LHCN-M2 (cell line): Measurements from ENCODE around the gene C1orf159. TPM values are rescaled to one million over a fixed set of nuclear protein-coding genes. Genes with fewer than 3 reads are reported as not detected.
"Not testable (repeated sequence)": the region's sequence is repeated elsewhere in the genome, so short reads cannot be mapped to it uniquely, and the experiment has no call there.

Experiments
- DNase-seq: peaks from one replicate; pipeline ENCODE4 v3.0.0-alpha.2; 2012; ENCODE audit warnings: low read depth
- total RNA-seq: library from RNA; depleted of rRNA; stranded (reverse); fragments of >200 nt; gene quantifications from 2 replicates; pipeline ENCODE4 v1.2.3, GENCODE V29; 2014

C1orf159 gene
- total RNA-seq, 1 experiment from 2014 or later: 18.8 TPM

GRCh38 chr1:1082239-1082775, 33.6 kb downstream of the C1orf159 start:
- no peak for DNase-seq

DNA sequence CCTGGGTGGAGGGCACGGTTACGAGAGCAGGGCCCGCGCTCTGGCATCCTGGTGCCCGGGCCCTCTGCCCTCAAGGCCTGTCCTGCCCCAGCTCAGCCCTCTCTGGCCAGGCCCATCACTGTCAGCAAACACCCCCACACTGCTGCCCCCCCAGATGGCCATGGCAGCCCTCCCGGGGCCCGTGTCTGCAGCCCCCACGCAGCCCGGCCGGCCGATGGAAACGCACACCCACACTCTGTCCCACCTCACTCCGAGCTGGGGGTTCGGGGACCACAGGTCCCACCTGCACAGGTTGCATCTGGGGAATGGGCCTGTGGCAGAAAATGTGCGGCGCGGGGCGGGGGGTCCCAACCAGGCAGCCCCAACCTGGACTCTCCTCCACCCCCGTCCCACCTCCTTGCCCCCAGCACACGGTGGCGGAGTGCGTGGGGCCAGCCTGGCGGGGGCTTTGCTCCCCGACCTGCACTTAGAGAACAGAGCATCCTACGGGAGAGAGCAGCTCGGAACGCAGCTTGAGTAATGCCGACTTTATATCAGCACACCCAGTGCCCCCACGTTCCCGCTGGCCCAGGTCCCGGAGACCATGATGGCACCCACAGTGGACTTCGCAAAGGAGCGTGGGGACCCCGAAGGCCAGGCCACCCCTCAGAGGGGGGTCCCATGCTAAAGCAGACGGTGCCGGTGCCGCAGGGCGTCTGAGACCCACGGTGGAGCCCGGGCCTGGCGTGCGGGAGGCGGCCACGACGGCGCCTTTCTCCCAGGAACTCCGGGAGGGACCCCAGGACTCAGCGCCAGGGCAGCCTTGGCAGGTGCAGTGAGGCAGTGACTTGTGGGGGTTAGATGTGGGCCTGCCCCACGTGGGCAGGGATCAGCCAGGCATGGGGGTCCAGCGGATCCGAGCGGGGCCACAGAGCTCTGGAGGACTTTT, 34.3 kb downstream of the C1orf159 start:
- no peak for DNase-seq

DNA sequence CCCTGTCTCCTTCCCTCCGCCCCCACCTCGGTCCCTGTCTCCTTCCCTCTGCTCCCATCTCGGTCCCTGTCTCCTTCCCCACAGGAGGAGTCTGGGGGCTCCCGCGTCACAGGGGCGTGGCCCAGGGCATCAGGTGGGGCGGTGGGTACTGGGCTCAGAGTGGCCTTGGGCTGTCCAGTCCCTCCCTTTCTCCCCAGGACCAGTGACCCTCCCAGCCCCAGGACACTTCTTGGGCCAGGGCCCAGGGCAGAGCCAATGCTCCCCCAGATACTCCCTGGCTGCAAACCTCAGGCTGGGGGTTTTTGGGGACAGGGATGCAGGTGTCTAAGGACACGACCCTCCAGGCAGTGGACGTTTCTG, 35.0 kb downstream of the C1orf159 start:
- DNase-seq: no peak

DNA sequence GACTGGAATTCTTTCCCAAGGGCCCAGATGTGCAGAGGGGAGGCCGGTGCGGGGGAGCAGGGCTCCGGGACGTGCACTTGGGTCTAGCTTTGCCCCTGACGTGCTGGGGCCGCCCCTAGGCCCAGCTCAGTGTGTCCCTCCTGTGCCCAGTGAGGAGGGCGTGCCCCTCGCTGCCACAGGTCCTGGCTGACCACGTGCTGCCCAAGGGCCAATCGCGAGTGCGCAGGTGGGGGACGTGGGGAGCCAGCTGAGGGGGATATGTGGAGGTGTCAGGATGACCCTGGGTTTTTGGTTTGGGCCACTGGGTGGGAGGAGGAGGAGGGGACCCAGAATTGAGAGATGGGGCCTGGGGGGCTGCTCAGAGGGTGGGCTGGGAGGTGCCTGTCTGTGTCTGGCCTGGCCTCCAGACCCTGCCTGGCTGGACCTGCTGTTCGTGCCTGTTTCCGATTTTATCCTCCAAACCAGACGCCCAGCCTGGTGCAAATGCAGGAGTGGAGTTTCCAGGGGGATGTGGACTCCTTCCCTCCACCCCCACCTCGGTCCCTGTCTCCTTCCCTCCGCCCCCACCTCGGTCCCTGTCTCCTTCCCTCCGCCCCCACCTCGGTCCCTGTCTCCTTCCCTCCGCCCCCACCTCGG, 35.6 kb downstream of the C1orf159 start:
- DNase-seq: peak; percentile 31

DNA sequence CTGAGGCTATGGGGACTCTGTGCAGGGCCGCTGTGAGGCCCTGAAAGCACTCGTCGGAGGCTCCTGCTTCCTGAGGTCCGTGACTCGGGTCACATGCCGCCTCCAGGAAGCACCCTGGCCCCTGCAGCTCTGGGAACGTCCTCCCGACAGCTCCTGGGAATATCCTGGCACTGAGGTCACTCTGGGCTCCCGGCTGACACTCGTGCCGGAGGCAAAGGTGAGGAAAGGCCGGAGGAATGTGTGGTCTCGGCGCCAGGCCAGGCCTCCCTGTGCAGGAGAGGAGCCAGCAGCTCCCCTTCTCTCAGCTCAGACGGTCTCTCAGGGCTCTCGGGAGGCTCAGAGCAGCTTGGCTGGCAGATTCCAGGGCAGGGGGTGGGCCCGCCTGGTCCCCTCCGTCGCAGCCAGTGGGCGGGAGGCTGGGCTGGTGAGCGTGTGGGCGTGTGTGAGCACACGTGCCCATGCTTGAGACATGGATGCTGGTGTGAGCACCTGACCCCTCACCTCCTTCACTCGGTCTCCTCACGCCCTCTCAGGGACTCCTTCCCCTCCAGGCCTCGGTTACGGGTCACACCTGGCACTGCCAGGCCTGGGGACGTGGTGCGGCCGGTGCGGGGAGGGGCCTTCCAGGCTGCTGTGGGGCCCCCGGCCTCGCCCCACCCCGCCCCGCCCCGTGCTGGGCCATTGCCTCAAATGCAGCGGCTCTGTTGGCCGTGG, 36.3 kb downstream of the C1orf159 start:
- peak; percentile 67 for DNase-seq

DNA sequence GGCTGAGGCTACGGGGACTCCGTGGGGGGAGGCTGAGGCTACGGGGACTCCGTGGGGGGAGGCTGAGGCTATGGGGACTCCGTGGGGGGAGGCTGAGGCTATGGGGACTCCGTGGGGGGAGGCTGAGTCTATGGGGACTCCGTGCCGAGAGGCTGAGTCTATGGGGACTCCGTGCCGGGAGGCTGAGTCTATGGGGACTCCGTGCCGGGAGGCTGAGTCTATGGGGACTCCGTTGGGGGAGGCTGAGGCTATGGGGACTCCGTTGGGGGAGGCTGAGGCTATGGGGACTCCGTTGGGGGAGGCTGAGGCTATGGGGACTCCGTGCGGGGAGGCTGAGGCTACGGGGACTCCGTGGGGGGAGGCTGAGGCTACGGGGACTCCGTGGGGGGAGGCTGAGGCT, 38.5 kb downstream of the C1orf159 start:
- DNase-seq: not testable (repeated sequence)

DNA sequence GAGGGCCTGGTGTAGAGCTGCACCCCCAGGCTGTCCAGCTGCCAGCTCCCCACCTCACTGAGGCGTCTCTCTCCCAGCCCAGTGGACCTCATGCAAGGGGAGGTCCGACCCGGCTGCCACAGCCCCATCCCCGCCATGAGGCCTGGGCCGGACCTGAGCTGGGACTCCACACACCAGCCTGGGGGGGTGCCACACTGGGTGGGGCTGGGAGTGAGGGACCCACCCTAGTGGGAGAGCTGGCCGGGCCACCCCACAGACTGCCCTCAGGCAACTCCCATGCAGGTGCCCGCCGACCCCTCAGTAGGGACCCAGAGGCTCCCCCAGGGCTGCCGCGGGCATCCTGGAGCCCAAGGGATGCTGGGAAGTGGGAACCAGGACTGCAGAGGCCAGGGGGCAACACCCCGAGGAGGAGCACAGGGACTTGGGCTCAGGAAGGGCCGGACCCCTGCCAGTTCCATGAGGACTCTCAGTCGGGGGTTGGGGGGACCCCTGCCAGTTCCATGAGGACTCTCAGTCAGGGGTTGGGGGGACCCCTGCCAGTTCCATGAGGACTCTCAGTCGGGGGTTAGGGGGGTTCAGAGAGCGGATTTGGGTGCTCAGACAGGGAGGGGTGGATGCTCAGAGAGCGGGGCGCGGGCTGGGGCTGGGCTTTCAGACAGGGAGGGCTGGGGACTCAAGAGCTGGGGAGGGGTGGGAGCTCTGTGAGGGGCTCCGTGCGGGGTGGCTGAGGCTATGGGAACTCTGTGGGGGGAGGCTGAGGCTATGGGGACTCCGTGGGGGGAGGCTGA, 40.5 kb downstream of the C1orf159 start:
- DNase-seq: no peak

- no peak for DNase-seq
Observed at GRCh38 chr1:1074631-1075147, 41.2 kb downstream of the C1orf159 start.

- no peak for DNase-seq
Observed at GRCh38 chr1:1073743-1074587, 41.9 kb downstream of the C1orf159 start, which contains the start of gene RNF223. RNF223 (minus strand) TSS chr1:1074306; CDS start chr1:1072566, 1,740 bp downstream.

GRCh38 chr1:1072849-1073742, 42.8 kb downstream of the C1orf159 start:
- DNase-seq: no peak

GRCh38 chr1:1072299-1072848, 43.5 kb downstream of the C1orf159 start:
- DNase-seq: no peak

DNA sequence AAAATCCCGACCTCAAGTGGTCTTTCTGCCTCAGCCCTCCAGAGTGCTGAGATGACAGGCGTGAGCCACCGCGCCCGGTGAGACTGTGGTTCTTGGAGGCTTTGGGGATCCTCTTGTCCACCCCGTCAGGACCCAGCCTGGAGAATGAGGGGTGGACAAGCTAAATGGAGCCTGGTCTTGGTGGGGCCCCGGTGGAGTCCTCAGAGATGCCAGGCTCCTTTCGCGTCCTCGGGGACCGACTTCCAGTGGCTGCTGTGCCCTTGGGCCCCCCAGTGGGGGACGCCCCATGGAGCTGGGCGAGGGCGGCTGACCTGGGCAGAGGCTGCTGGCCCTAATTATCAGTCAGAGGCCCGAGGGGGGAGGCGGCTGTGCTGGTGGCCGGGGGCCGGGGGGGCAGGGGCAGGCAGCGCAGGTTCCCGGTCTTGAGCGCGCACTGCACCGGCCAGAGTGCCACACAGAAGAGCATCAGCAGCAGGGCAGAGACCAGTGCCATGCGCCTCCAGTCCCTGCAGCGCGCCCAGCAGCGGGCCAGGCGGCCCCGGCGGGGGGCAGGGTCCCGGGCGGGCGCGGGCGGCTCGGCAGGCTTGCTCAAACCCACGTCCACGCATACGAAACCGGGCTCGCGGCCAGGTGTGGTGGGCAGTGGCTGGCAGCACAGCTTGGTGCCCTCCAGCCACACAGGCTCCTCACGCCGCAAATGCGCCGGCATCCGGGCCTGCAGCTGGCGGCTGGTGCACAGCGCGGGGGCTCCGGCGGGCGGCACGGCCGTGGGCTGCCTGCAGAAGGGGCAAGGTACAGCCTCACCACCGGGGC, 44.2 kb downstream of the C1orf159 start:
- DNase-seq: no peak

GRCh38 chr1:1069711-1070676, 45.9 kb downstream of the C1orf159 start:
- no peak for DNase-seq

- no peak for DNase-seq
Observed at GRCh38 chr1:1069056-1069710, 46.7 kb downstream of the C1orf159 start.

DNA sequence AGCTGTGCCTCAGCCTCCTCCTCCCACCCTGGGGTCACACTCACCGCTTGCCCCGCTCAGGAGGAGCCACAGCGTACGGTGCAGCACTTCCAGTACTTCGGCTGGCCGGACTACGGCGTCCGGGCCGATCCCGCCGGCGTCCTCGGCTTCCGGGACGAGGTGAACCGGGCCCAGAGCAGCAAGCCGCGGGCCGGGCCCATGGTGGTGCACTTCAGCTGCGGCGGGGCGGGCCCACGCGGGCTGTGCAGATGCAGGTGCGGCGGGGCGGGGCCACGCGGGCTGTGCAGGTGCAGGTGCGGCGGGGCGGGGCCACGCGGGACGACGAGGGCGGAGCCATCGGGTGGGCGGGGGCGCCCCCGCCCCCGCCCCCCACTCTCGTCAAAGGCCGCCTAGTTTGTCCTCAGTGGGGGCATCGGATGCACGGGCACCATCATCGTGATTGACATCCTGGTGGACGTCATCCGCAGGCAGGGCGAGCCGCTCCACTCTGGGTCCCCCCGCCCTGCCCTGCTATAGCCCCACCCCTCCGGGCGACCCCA, 47.3 kb downstream of the C1orf159 start:
- DNase-seq: no peak
